BLaER1 treated with 17β-estradiol and CSF1 and Interleukin-3, amounts not matched to agents 10 nM and 100 nM (cell line): ENCODE data around the gene PCDHGA9.
"Not testable (repeated sequence)": the region's sequence is repeated elsewhere in the genome, so short reads cannot be mapped to it uniquely, and the experiment has no call there.

Experiments used
- H3K27ac ChIP-seq, 11 experiments: shearing (Covaris generic); formaldehyde crosslinking; 2 replicates each; pipeline ENCODE4 v1.8.1; 2022
- H3K27me3 ChIP-seq, 11 experiments: shearing (Covaris generic); formaldehyde crosslinking; 2 replicates each; pipeline ENCODE4 v1.8.1; 2022
- H3K36me3 ChIP-seq, 11 experiments: shearing (Covaris generic); formaldehyde crosslinking; 2 replicates each; pipeline ENCODE4 v1.8.1; 2022
- H3K4me1 ChIP-seq, 10 experiments: shearing (Covaris generic); formaldehyde crosslinking; 2 replicates each; pipeline ENCODE4 v1.8.1; 2022
- H3K4me2 ChIP-seq, 11 experiments: shearing (Covaris generic); formaldehyde crosslinking; 2 replicates each; pipeline ENCODE4 v1.8.1; 2022
- H3K4me3 ChIP-seq, 10 experiments: shearing (Covaris generic); formaldehyde crosslinking; 2 replicates each; pipeline ENCODE4 v1.8.1; 2022
- H3K9ac ChIP-seq, 11 experiments: shearing (Covaris generic); formaldehyde crosslinking; 2 replicates each; pipeline ENCODE4 v1.8.1; 2022
- H3K9me3 ChIP-seq, 11 experiments: shearing (Covaris generic); formaldehyde crosslinking; replicated peaks in 1 of 11; 2 replicates each; pipeline ENCODE4 v1.8.1; 2022
- H4K20me1 ChIP-seq, 11 experiments: shearing (Covaris generic); formaldehyde crosslinking; 2 replicates each; pipeline ENCODE4 v1.8.1; 2022
- Cebpa-rat ChIP-seq, 11 experiments: shearing (Covaris generic); IDR thresholded peaks; 2 replicates each; pipeline ENCODE4 v1.8.1; 2022

PCDHGA9 gene

GRCh38 chr5:141393267-141393666, 9.3 kb upstream of the PCDHGA9 start:
- Histone ChIP-seq H3K4me2 (no peak overlapping the region), H3K9ac (no peak overlapping the region), H3K27me3 (no peaks in the 10 kb centered on the region; a peak in 1 of 22 replicates), H3K27ac (no peak overlapping the region), H3K9me3 (peaks cover 58 to 78% (median 66%) of the 10 kb centered on the region in 11 experiments), H3K4me3 (0 out of 20 replicates have a peak overlapping the region, but pooled peaks of 1 of the 10 experiments have one; percentile 8), H3K36me3 (peaks cover 0 to 5% (median 0%) of the 10 kb centered on the region in 11 experiments; a peak in 1 of 22 replicates), H4K20me1 (no peaks in the 10 kb centered on the region), H3K4me1 (peaks cover 0 to 14% (median 2%) of the 10 kb centered on the region in 10 experiments; a peak in 7 of 20 replicates)
- no peak for TF ChIP-seq Cebpa-rat (IDR thresholded peaks at IDR 0.05)

- not testable (repeated sequence) for H3K27me3 ChIP-seq, H3K9ac ChIP-seq, H3K36me3 ChIP-seq, H3K4me3 ChIP-seq, H3K4me2 ChIP-seq, H4K20me1 ChIP-seq, H3K27ac ChIP-seq
- peaks cover 0 to 14% (median 2%) of the 10 kb centered on the region in 10 experiments; a peak in 7 of 20 replicates for H3K4me1 ChIP-seq
- H3K9me3 ChIP-seq = peaks cover 57 to 78% (median 66%) of the 10 kb centered on the region in 11 experiments
Observed at GRCh38 chr5:141394401-141395187, 8.0 kb upstream of the PCDHGA9 start.

DNA sequence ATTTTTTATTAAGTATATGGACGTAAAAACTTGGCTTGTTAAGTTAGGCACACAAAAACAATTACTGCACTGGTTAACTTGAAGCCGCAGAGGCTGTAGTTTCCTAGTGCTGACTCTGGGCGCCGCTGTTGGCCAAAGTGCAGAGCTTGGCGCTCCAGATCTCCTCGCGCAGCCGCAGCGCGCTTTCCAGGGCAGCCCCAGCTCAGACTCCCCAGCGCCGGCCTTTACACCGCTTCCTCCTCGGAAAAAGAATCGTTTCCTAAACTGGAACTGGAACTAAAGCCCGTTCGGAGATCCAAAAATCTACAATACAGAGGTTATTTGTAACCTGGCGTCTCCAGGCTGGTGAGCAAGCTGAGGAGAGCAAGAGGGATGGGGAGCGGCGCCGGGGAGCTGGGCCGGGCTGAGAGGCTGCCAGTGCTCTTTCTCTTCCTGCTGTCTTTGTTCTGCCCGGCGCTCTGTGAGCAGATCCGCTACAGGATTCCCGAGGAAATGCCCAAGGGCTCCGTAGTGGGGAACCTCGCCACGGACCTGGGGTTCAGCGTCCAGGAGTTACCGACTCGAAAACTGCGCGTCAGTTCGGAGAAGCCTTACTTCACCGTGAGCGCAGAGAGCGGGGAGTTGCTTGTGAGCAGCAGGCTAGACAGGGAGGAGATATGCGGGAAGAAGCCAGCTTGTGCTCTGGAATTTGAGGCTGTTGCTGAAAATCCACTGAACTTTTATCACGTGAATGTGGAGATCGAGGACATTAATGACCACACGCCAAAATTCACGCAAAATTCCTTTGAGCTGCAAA, 4.6 kb upstream of the PCDHGA9 start, which contains the start of gene PCDHGB5:
Gene PCDHGB5 (plus strand): TSS at position 192 of the 796 bp plus-strand sequence. CDS start 181 bp downstream, at position 373.
- H3K4me1 ChIP-seq, H3K4me2 ChIP-seq, H3K27me3 ChIP-seq, H3K36me3 ChIP-seq, H3K4me3 ChIP-seq, H4K20me1 ChIP-seq, H3K9ac ChIP-seq, H3K27ac ChIP-seq: not testable (repeated sequence)
- peaks cover 60 to 81% (median 67%) of the 10 kb centered on the region in 11 experiments for H3K9me3 ChIP-seq

DNA sequence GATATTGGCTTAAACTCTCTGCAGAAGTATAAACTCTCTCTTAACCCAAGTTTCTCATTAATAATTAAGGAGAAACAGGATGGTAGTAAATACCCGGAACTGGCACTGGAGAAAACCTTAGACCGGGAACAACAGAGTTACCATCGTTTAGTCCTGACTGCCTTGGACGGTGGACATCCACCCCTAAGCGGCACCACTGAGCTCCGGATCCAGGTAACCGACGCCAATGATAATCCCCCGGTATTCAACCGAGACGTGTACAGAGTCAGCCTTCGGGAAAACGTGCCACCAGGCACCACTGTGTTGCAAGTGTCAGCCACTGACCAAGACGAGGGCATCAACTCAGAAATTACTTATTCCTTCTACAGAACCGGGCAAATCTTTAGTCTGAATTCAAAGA, 4.0 kb upstream of the PCDHGA9 start:
- H3K36me3 ChIP-seq = no peaks in the 10 kb centered on the region
- H3K9me3 ChIP-seq = peaks cover 58 to 81% (median 66%) of the 10 kb centered on the region in 11 experiments
- no peak overlapping the region for H3K4me3 ChIP-seq
- H4K20me1 ChIP-seq = no peaks in the 10 kb centered on the region
- H3K27ac ChIP-seq = no peak overlapping the region
- TF ChIP-seq Cebpa-rat (IDR thresholded peaks at IDR 0.05) = no peak
- no peaks in the 10 kb centered on the region for H3K27me3 ChIP-seq
- no peak overlapping the region for H3K9ac ChIP-seq
- H3K4me1 ChIP-seq = no peaks in the 10 kb centered on the region
- no peak overlapping the region for H3K4me2 ChIP-seq

- H3K27ac ChIP-seq = no peak overlapping the region
- no peaks in the 10 kb centered on the region for H4K20me1 ChIP-seq
- H3K4me1 ChIP-seq = no peaks in the 10 kb centered on the region
- H3K4me3 ChIP-seq = 0 out of 20 replicates have a peak overlapping the region, but pooled peaks of 1 of the 10 experiments have one; percentile 7
- H3K4me2 ChIP-seq = no peak overlapping the region
- H3K9me3 ChIP-seq = peaks cover 47 to 81% (median 59%) of the 10 kb centered on the region in 11 experiments
- no peaks in the 10 kb centered on the region for H3K36me3 ChIP-seq
- H3K9ac ChIP-seq = no peak overlapping the region
- no peaks in the 10 kb centered on the region for H3K27me3 ChIP-seq
- no peak for TF ChIP-seq Cebpa-rat (IDR thresholded peaks at IDR 0.05)
Observed at GRCh38 chr5:141399555-141400258, 2.9 kb upstream of the PCDHGA9 start.

- Histone ChIP-seq H3K4me3 (no peak overlapping the region), H3K4me1 (no peaks in the 10 kb centered on the region), H3K36me3 (no peaks in the 10 kb centered on the region), H3K4me2 (no peak overlapping the region), H3K27ac (no peak overlapping the region), H3K9me3 (peaks cover 40 to 66% (median 53%) of the 10 kb centered on the region in 11 experiments), H4K20me1 (no peaks in the 10 kb centered on the region), H3K9ac (no peak overlapping the region), H3K27me3 (no peaks in the 10 kb centered on the region)
- no peak for TF ChIP-seq Cebpa-rat (IDR thresholded peaks at IDR 0.05)
Observed at GRCh38 chr5:141403387-141403786, 809 bp downstream of the PCDHGA9 start.

- H3K4me2 ChIP-seq, H3K4me1 ChIP-seq, H4K20me1 ChIP-seq, H3K27ac ChIP-seq, H3K4me3 ChIP-seq, H3K36me3 ChIP-seq, H3K27me3 ChIP-seq, H3K9ac ChIP-seq: not testable (repeated sequence)
- H3K9me3 ChIP-seq = peaks cover 36 to 60% (median 42%) of the 10 kb centered on the region in 11 experiments
Observed at GRCh38 chr5:141407790-141408505, 5.4 kb downstream of the PCDHGA9 start, which contains the start of gene PCDHGB6. Gene PCDHGB6, plus strand, starts transcription at chr5:141408021. Its CDS starts 182 bp downstream, at chr5:141408203.

DNA sequence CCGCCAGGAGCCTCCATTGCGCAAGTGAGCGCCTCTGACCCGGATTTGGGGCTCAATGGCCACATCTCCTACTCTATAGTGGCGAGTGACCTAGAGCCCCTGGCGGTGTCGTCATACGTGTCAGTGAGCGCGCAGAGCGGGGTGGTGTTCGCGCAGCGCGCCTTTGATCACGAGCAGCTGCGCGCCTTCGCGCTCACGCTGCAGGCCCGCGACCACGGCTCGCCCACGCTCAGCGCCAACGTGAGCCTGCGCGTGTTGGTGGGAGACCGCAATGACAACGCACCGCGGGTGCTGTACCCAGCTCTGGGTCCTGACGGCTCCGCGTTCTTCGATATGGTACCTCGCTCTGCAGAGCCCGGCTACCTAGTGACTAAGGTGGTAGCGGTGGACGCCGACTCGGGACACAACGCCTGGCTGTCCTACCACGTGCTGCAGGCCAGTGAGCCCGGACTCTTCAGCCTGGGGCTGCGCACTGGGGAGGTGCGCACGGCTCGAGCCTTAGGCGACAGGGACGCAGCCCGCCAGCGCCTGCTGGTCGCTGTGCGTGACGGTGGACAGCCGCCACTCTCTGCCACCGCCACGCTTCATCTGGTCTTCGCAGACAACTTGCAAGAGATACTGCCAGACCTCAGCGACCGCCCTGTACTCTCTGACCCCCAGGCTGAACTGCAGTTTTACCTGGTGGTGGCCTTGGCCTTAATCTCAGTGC, 7.2 kb downstream of the PCDHGA9 start:
- Histone ChIP-seq H3K36me3 (peaks cover 0 to 8% (median 0%) of the 10 kb centered on the region in 11 experiments; a peak in 1 of 22 replicates), H3K4me1 (peaks cover 0 to 6% (median 4%) of the 10 kb centered on the region in 10 experiments; a peak in 6 of 20 replicates), H3K9me3 (peaks cover 38 to 57% (median 46%) of the 10 kb centered on the region in 11 experiments), H3K4me3 (peak overlapping the region in 1 of 10 experiments; percentile 19; a peak in 1 of 20 replicates), H4K20me1 (no peaks in the 10 kb centered on the region), H3K9ac (no peak overlapping the region), H3K27me3 (peaks cover 13 to 19% (median 17%) of the 10 kb centered on the region in 11 experiments), H3K27ac (no peak overlapping the region), H3K4me2 (no peak overlapping the region)
- TF ChIP-seq Cebpa-rat (IDR thresholded peaks at IDR 0.05) = no peak
